Activated T-helper 17 cell treated with anti-CD3 and anti-CD28 coated beads, Interleukin-2, amount 50 U/mL, for 72 hours (primary cell): Measurements from ENCODE around the gene CCDC88C. TPM values are rescaled to one million over a fixed set of nuclear protein-coding genes. Genes with fewer than 3 reads are reported as not detected.
"Not testable (repeated sequence)": the region's sequence is repeated elsewhere in the genome, so short reads cannot be mapped to it uniquely, and the experiment has no call there.

Experiments used
- ATAC-seq: fragments of 150-1000 bp; cut with Tn5 transposase; replicated peaks from 2 replicates; pipeline ENCODE4 v1.10.0; 2021; ENCODE audit warnings: mild to moderate bottlenecking, moderate library complexity
- H3K27ac Mint-ChIP-seq: one replicate; pipeline ENCODE4 v1.8.0; 2022; ENCODE audit warnings: mixed read lengths
- H3K27me3 Mint-ChIP-seq: one replicate; pipeline ENCODE4 v1.8.0; 2022; ENCODE audit warnings: mixed read lengths
- H3K36me3 Mint-ChIP-seq: one replicate; pipeline ENCODE4 v1.8.0; 2022; ENCODE audit warnings: low read depth, mild to moderate bottlenecking, mixed read lengths
- H3K4me1 Mint-ChIP-seq: one replicate; pipeline ENCODE4 v1.8.0; 2022; ENCODE audit warnings: mixed read lengths
- H3K4me3 Mint-ChIP-seq: one replicate; pipeline ENCODE4 v1.8.0; 2022; ENCODE audit warnings: mild to moderate bottlenecking, mixed read lengths
- H3K9me3 Mint-ChIP-seq: one replicate; pipeline ENCODE4 v1.8.0; 2022; ENCODE audit warnings: mixed read lengths
- total RNA-seq, 2 donors: library from RNA; stranded (reverse); gene quantifications; one replicate each; pipeline ENCODE4 v1.2.3, GENCODE V29; 2022

CCDC88C gene
- total RNA-seq, 2 donors from 2014 or later = 143 to 172 TPM

DNA sequence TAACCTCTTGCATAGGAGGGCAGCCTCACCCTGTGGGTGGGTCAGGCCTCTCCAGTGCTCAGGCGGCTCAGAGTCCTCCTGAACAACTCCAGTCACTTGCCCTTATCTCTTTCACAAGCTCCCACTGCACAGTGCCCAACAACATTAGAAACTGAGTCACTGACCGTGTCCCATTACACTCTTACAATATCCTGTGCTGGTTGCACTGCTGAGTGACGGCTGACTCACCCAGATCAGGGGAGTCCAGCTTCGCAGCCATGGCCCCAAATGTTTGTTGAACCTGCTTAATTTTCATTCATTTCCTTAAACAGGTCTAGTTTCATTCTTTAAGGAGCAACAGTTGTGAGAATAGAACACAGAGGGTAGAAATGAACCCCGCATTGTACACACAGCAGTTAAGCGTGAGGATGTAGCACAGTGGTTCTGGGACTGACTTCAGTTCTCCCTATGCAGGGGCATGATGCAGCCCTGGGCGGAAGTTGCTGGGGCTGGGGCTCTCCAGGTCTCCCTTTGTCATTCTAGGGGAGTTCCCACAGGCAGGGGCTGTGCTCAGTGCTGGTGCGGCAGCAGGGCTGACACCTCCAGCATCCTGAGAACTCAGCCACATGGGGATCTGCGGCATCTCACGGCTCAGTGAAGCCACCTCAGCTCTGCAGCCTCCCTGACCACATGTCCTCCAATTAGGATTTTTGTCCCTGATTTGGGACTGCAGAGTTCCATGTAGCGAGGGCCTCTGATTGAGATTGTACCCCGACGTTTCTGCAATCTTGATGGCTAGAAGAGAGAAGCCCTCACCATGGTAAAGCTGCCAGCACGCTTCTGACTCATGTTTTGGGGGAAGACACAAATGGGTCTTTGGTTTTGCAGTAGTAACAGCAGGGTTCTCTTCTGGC, 189.3 kb downstream of the CCDC88C start:
- no peaks in the 10 kb centered on the region for H3K27me3 Mint-ChIP-seq
- H3K9me3 Mint-ChIP-seq = peaks cover 6% of the 10 kb centered on the region
- peak overlapping the region; percentile 96 for H3K27ac Mint-ChIP-seq
- H3K36me3 Mint-ChIP-seq = peaks cover 62% of the 10 kb centered on the region
- peak overlapping the region; percentile 82 for H3K4me3 Mint-ChIP-seq
- H3K4me1 Mint-ChIP-seq = peaks cover 75% of the 10 kb centered on the region
- peak; percentile 81 for ATAC-seq

DNA sequence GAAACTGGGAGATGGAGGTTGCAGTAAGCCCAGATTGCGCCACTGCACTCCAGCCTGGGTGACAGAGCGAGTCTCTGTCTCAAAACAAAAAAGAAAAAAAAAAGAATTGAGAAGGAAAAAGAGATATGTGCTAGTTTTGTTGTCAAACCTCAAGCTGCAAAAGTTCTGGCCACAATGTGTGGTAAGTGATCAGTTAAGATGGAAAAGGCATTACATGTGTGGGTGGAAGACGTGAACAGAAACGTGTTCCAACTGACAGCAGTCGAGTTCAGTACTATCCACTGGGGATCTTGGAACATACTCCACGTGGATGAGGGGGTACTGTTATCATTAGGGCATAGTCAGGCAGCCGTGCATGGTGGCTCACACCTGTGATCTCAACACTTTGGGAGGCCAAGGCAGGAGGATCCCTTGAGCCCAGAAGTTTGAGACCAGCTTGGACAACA, 190.4 kb downstream of the CCDC88C start:
- peak overlapping the region; percentile 82 for H3K4me3 Mint-ChIP-seq
- H3K27ac Mint-ChIP-seq = peak overlapping the region; percentile 96
- H3K36me3 Mint-ChIP-seq = peaks cover 64% of the 10 kb centered on the region
- H3K27me3 Mint-ChIP-seq = no peaks in the 10 kb centered on the region
- peaks cover 79% of the 10 kb centered on the region for H3K4me1 Mint-ChIP-seq
- H3K9me3 Mint-ChIP-seq = peaks cover 9% of the 10 kb centered on the region
- peak; percentile 3 for ATAC-seq

DNA sequence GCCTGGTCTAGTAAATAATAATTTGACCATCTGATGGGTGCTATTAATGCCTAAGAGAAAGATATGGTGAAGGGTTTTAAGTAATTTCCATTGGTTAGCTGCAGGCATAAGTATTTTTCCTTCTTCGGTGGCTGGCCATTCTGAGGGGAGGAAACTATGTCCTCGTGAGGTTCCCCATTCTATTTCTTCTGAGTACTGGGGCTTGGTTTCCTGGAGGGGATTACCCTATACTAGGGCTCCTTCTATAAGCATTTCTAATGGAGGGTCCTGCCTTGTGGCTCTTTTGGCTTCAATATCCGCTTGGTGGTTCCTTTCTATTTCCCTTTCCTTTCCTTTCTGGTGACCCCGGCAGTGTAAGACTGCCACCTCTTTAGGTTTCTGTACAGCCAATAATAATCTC, 191.3 kb downstream of the CCDC88C start:
- H3K27me3 Mint-ChIP-seq, H3K9me3 Mint-ChIP-seq, ATAC-seq: not testable (repeated sequence)
- H3K4me3 Mint-ChIP-seq = peak overlapping the region; percentile 82
- peak overlapping the region; percentile 96 for H3K27ac Mint-ChIP-seq
- H3K4me1 Mint-ChIP-seq = peaks cover 79% of the 10 kb centered on the region
- H3K36me3 Mint-ChIP-seq = peaks cover 59% of the 10 kb centered on the region

DNA sequence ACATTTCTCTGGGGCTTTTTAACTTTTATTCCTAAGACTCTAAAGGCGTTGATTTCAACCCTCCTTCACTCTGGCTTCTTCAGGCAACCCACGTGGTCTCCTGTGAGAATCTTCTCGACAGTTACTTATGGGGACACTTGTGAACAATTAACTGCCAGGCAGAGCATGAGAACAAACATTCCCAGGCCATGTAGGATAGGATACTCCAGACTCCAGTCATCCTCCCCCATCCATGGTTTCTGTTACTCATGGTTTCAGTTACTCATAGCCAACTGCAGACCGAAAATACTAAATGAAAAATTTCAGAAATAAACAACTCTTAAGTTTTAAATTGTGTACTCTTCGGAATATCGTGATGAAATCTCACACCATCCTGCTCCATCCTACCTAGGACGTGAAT, 192.6 kb downstream of the CCDC88C start:
- H3K4me1 Mint-ChIP-seq = peaks cover 74% of the 10 kb centered on the region
- no peak for ATAC-seq
- H3K4me3 Mint-ChIP-seq = peak overlapping the region; percentile 82
- peaks cover 4% of the 10 kb centered on the region for H3K9me3 Mint-ChIP-seq
- H3K27ac Mint-ChIP-seq = peak overlapping the region; percentile 96
- H3K36me3 Mint-ChIP-seq = peaks cover 57% of the 10 kb centered on the region
- H3K27me3 Mint-ChIP-seq = no peaks in the 10 kb centered on the region

DNA sequence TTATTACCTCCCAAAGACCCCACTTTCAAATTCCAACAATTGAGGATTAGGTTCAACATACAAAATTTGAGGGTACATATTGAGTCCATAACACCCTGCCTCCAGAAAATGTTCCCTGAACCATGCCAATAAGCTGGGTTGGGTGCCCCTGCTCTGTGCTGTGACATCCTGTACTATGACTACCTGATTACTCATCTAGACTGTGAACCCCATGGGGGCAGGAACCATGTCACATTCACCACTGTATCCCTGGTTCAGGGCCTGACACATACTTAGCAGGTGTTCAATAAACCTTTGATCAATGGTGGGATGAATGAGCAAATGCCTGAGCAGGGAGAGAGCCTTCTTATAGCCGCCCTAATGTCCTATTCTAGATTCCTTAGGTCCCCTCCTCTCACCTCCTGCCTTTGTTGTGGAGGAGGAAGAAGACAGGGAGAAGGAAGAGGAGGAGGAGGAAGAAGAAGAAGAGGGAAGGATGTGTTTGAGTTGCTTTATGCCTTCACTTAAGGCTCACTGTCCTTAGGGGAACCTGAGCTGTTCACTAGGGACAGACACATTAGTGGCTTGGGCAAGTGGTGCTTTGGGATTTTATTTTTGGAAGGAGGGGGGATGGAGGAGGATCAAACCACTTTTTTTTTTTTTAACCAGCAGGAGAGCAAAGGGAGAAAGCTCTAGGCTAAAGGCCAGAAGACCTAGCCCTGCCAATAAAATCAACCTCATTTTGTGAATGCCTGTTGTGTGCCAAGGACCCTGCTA, 194.4 kb downstream of the CCDC88C start:
- Mint-ChIP-seq H3K4me3 (peak overlapping the region; percentile 69), H3K4me1 (peaks cover 57% of the 10 kb centered on the region), H3K9me3 (peaks cover 4% of the 10 kb centered on the region), H3K36me3 (peaks cover 53% of the 10 kb centered on the region), H3K27me3 (no peaks in the 10 kb centered on the region), H3K27ac (peak overlapping the region; percentile 87)
- peak; percentile 91 for ATAC-seq

Other genes starting within 250 kb of the CCDC88C start
- 10 to 100 TPM; 36.8 to 44.8 TPM for gene GPR68, start 173.1 kb downstream of the CCDC88C start, total RNA-seq
- 100 to 1,000 TPM; 118 to 143 TPM for gene PPP4R3A, start 92.5 kb upstream of the CCDC88C start, total RNA-seq